Endothelial cell (in vitro differentiated cells): ENCODE data around the gene CST7. TPM values are rescaled to one million over a fixed set of nuclear protein-coding genes. Genes with fewer than 3 reads are reported as not detected.

ENCODE experiments used
- DNase-seq: peaks from one replicate; pipeline ENCODE4 v3.0.0; 2021; ENCODE audit warnings: low spot score
- H3K27ac Mint-ChIP-seq: one replicate; pipeline ENCODE4 v1.8.0; 2021; ENCODE audit warnings: mixed read lengths, inconsistent platforms; ENCODE audit not compliant: unreplicated experiment
- H3K27me3 Mint-ChIP-seq: one replicate; pipeline ENCODE4 v1.8.0; 2021; ENCODE audit warnings: mild to moderate bottlenecking, moderate library complexity, mixed read lengths, inconsistent platforms; ENCODE audit not compliant: unreplicated experiment
- H3K36me3 Mint-ChIP-seq: one replicate; pipeline ENCODE4 v1.8.0; 2021; ENCODE audit warnings: mild to moderate bottlenecking, low read depth, mixed read lengths, inconsistent platforms; ENCODE audit not compliant: unreplicated experiment
- H3K4me1 Mint-ChIP-seq: one replicate; pipeline ENCODE4 v1.8.0; 2021; ENCODE audit warnings: mild to moderate bottlenecking, mixed read lengths, inconsistent platforms; ENCODE audit not compliant: unreplicated experiment
- H3K4me3 Mint-ChIP-seq: one replicate; pipeline ENCODE4 v1.8.0; 2021; ENCODE audit warnings: mild to moderate bottlenecking, mixed read lengths, inconsistent platforms; ENCODE audit not compliant: unreplicated experiment
- H3K9me3 Mint-ChIP-seq: one replicate; pipeline ENCODE4 v1.8.0; 2021; ENCODE audit warnings: mixed read lengths, inconsistent platforms; ENCODE audit not compliant: unreplicated experiment
- total RNA-seq: library from RNA; stranded (reverse); fragmentation: NEBNext Ultra II Directional; extraction: Animal tissue kit (Norgen Biotek cat#: 25700); gene quantifications from one replicate; pipeline ENCODE4 v1.2.1, GENCODE V29; 2021; ENCODE audit not compliant: unreplicated experiment
- TF ChIP-seq, protein P1 (sequence below): fragments of 200-600 bp; sonication (generic); IDR thresholded peaks from one replicate; pipeline ENCODE4 v1.5.0; 2021; ENCODE audit warnings: antibody characterized with exemption; ENCODE audit not compliant: unreplicated experiment

Gene CST7
- total RNA-seq, 1 donor from 2014 or later = not detected

DNA sequence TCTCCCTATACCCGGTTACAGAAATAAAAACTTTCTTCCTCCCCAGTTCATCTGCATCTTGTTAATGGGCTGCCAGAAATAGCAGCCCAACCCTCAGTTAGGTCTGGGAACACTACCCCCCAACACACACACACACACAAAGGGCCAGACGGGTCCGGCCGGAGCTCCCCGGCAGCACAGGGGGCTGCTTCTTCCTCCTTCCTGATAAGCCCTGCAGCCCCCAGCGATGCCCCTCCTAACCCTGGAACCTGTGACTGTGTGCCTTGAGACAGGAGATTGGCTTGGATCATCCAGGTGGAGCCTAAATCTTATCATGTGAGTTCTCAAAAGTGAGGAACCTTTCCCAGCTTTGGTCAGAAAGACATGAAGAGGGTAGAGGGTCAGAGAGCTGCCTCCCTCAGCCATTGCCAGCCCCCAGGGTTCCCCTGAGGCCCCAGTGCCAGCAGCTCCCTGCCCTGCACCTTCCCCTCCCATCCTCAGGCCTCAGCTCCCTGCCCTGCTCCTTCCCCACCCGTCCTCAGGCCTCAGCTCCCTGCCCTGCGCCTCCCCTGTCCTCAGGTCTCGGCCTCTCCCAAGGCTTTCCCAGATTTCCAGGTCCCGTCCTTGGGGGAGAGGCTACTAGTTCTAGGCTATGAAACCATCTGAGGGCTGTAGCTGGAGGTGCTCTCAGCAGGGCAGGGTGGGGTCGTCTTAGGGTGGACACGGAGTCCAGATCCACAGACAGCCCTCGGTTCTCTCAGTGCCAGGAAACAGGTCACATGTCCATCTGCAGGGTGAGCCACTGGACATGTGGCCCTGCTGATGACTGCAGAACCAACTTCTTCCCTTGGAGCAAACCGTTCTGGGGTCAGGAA is 34.5 kb upstream of the CST7 start:
- DNase-seq = no peak
- Mint-ChIP-seq H3K27me3 (peaks cover 6% of the 10 kb centered on the region), H3K36me3 (no peaks in the 10 kb centered on the region), H3K9me3 (no peaks in the 10 kb centered on the region), H3K4me3 (no peak overlapping the region), H3K4me1 (no peaks in the 10 kb centered on the region), H3K27ac (no peak overlapping the region)
- TF ChIP-seq, protein P1, sequence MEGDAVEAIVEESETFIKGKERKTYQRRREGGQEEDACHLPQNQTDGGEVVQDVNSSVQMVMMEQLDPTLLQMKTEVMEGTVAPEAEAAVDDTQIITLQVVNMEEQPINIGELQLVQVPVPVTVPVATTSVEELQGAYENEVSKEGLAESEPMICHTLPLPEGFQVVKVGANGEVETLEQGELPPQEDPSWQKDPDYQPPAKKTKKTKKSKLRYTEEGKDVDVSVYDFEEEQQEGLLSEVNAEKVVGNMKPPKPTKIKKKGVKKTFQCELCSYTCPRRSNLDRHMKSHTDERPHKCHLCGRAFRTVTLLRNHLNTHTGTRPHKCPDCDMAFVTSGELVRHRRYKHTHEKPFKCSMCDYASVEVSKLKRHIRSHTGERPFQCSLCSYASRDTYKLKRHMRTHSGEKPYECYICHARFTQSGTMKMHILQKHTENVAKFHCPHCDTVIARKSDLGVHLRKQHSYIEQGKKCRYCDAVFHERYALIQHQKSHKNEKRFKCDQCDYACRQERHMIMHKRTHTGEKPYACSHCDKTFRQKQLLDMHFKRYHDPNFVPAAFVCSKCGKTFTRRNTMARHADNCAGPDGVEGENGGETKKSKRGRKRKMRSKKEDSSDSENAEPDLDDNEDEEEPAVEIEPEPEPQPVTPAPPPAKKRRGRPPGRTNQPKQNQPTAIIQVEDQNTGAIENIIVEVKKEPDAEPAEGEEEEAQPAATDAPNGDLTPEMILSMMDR = no peak

DNA sequence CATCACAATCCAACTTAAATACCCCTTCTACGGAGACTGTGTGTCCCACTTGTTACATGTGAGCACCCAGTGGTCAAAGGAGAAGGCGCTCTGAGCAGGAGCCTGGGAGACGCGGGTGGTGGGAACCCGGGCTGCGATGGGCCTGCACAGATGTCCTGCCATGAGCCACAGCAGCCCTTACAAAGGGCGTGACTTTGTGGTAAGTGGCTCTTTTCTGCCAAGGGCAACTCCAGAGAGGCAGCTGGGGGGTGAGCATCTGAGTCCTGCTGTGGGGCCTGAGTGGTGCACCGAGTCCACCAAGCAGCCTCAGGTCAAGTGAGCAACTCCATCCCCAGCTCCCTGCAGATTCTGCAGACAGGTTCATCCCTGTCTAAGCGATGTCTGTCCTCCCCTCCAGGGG is 33.6 kb upstream of the CST7 start:
- TF ChIP-seq, protein P1 = no peak
- H3K27ac Mint-ChIP-seq = no peak overlapping the region
- H3K4me1 Mint-ChIP-seq = no peaks in the 10 kb centered on the region
- DNase-seq = no peak
- H3K27me3 Mint-ChIP-seq = peaks cover 7% of the 10 kb centered on the region
- no peaks in the 10 kb centered on the region for H3K9me3 Mint-ChIP-seq
- H3K4me3 Mint-ChIP-seq = no peak overlapping the region
- H3K36me3 Mint-ChIP-seq = no peaks in the 10 kb centered on the region

DNA sequence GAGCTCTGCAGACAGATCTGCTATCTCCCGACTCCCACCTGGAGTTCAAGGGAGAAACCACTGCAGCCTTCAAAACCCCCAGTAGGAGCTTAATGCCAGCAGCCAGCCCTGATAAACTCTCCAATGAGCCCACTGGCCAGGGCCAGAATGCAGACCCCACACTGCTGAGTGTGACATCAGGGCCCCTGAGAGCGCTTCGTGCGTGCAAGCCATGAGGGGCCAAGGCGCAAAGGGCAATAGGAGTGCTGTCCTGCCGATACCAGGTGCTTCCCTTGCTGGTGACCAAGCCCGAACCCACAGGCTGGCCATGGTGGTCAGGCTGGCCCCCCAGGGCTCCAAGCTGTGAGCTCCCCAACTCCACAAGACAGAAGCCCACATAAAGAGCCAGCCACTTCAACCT is 33.2 kb upstream of the CST7 start:
- DNase-seq = no peak
- Mint-ChIP-seq H3K27me3 (peaks cover 7% of the 10 kb centered on the region), H3K9me3 (no peaks in the 10 kb centered on the region), H3K27ac (no peak overlapping the region), H3K4me1 (no peaks in the 10 kb centered on the region), H3K4me3 (no peak overlapping the region), H3K36me3 (no peaks in the 10 kb centered on the region)
- TF ChIP-seq, protein P1 = no peak

DNA sequence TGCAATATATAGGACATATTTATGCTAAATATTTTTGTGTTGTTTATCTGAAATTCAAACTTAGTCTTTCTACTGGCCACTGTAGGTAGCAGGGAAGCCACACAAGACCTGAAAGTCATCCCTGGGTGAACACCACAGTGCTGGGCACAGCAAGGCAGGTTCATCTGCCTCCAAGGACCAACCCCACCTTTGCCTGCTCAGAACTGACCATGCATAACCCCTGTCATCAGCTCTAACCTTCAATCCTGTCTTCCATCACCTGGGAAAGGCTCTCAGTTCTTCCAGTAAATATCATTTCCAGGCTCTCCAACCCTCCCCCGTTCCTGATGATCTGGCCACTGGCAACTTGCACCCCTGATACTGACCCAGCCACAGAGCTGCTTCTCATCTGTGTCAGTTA is 32.7 kb upstream of the CST7 start:
- no peak for DNase-seq
- no peaks in the 10 kb centered on the region for H3K9me3 Mint-ChIP-seq
- H3K27ac Mint-ChIP-seq = no peak overlapping the region
- TF ChIP-seq, protein P1 = no peak
- H3K36me3 Mint-ChIP-seq = peaks cover 2% of the 10 kb centered on the region
- peaks cover 7% of the 10 kb centered on the region for H3K27me3 Mint-ChIP-seq
- H3K4me1 Mint-ChIP-seq = no peaks in the 10 kb centered on the region
- H3K4me3 Mint-ChIP-seq = no peak overlapping the region

DNA sequence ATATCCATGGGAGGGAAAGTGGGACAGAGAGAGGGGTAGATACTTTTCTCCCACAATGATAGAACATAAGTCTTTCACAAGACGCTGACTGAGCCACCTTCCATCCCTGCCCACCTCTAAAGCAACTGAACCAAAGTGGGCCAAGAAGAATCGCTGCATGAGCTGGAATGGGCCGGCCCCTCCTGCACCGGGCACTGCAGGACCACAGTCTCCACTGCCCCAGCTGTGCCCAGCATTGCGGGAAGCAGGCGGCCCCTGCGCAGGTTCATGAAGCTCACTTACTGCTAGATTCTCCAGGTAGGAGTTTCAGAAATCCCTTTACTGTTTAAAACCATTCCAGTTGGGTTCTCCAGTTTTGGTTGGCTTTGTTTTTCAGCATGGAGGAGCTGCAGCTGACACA is 32.0 kb upstream of the CST7 start:
- TF ChIP-seq, protein P1 = no peak
- Mint-ChIP-seq H3K36me3 (peaks cover 4% of the 10 kb centered on the region), H3K27me3 (peaks cover 7% of the 10 kb centered on the region), H3K9me3 (no peaks in the 10 kb centered on the region), H3K27ac (no peak overlapping the region), H3K4me3 (no peak overlapping the region), H3K4me1 (no peaks in the 10 kb centered on the region)
- DNase-seq = no peak
